Activated CD4-positive, alpha-beta T cell treated with anti-CD3 and anti-CD28 coated beads for 24 hours (primary cell): ENCODE measurements around the gene PARD6A.
"Not testable (repeated sequence)": the region's sequence is repeated elsewhere in the genome, so short reads cannot be mapped to it uniquely, and the experiment has no call there.

ENCODE experiments used
- DNase-seq, 2 donors: peaks; one replicate each; pipeline ENCODE4 v3.0.0-alpha.2; 2020; ENCODE audit warnings: low read depth in 2 of 2

The PARD6A gene

GRCh38 chr16:67685388-67686112, 24.8 kb downstream of the PARD6A start:
- no peak for DNase-seq

DNA sequence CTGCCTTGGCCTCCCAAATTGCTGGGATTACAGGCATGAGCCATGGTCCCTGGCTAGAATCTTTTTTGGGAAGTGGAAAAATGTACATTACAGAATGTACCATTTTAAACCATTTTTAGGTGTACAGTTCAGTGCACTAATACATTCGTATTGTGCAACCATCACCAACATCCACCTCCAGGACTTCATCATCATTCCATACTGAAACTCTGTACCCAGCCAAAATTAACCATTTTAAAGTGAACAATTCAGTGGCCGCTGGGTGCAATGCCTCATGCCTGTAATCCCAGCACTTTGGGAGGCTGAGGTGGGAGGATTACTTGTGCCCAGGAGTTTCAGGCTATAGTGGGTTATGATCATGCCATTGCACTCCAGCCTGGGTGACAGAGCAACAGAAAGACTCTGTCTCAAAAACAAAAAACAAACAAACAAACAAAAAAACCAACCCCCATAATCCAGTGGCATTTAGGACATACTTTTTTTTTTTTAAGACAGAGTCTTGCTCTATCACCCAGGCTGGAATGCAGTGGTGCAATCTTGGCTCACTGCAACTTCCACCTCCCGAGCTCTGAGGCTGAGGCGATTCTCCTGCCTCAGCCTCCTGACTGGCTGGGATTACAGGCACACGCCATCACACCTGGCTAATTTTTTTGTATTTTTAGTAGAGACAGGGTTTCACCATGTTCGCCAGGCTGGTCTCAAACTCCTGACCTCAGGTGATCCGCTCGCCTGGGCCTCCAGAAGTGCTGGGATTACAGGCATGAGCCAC, 32.9 kb downstream of the PARD6A start:
- not testable (repeated sequence) for DNase-seq

DNA sequence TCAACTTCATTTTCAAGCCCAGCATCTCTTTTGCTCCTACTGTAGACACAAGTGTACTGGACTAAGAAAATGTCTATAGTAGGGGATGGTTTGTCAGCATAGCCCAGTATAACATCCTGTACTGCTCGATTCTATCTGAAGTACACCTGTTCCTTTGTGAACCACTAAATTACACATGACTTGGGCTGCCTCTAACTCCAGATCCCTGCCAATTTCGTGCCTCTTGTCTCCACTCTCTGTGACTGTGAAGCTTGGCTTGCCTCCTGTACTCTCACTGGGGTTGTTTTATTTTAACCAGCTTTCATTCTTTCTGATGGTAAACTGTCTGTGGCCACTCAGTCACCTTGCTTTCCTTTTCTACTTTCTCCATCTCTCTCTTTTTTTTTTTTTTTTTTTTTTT, 33.9 kb downstream of the PARD6A start:
- DNase-seq, result no peak

GRCh38 chr16:67697422-67698185, 36.8 kb downstream of the PARD6A start:
- DNase-seq, result no peak

GRCh38 chr16:67699265-67699664, 38.5 kb downstream of the PARD6A start:
- no peak for DNase-seq

DNA sequence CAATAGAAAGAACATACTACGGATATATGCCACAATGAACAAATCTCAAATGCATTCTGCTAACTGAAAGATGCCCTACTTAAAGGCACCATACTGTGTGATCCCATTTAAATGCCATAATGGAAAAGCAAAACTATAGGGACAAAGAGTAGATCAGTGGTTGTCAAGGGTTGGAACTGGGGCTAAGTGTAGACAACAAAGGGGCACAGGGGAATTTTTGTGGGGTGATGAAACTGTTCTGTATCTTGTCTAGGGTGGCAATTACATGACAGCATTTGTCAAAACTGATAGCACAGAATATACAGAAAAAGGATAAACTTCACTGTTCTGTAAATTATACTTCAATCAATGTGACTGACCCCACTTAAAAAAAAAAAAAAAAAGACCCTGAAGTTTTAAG, 40.7 kb downstream of the PARD6A start:
- DNase-seq, result no peak

GRCh38 chr16:67702130-67702529, 41.4 kb downstream of the PARD6A start:
- no peak for DNase-seq

GRCh38 chr16:67703626-67704025, 42.9 kb downstream of the PARD6A start:
- DNase-seq, result no peak

GRCh38 chr16:67704110-67704509, 43.4 kb downstream of the PARD6A start:
- DNase-seq, result no peak

GRCh38 chr16:67707210-67707609, 46.5 kb downstream of the PARD6A start:
- no peak for DNase-seq

DNA sequence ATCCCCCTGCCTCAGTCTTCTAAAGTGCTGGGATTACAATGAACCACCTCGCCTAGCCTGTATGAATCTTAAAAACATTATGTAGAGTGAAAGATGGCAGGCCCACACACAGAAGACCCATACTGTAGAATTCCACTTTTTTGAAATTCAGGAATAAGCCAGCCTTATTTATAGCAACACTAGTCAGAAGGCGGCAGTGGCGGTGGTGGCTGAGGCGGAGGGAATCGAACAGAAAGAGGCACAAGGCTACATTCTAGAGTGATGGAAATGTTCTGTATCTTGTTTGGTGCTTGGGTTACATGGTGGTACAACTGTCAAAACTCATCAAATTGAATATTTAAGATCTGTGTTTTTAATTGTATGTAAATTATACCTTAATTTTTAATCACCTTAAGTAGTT, 47.0 kb downstream of the PARD6A start:
- no peak for DNase-seq

GRCh38 chr16:67708368-67708771, 47.6 kb downstream of the PARD6A start:
- DNase-seq, result no peak

GRCh38 chr16:67709050-67709449, 48.3 kb downstream of the PARD6A start:
- no peak for DNase-seq

- no peak for DNase-seq
These were observed 49.8 kb downstream of the PARD6A start for GRCh38 chr16:67710607-67711006.
